ENCODE data around the gene SPTBN1.

The SPTBN1 gene

DNA sequence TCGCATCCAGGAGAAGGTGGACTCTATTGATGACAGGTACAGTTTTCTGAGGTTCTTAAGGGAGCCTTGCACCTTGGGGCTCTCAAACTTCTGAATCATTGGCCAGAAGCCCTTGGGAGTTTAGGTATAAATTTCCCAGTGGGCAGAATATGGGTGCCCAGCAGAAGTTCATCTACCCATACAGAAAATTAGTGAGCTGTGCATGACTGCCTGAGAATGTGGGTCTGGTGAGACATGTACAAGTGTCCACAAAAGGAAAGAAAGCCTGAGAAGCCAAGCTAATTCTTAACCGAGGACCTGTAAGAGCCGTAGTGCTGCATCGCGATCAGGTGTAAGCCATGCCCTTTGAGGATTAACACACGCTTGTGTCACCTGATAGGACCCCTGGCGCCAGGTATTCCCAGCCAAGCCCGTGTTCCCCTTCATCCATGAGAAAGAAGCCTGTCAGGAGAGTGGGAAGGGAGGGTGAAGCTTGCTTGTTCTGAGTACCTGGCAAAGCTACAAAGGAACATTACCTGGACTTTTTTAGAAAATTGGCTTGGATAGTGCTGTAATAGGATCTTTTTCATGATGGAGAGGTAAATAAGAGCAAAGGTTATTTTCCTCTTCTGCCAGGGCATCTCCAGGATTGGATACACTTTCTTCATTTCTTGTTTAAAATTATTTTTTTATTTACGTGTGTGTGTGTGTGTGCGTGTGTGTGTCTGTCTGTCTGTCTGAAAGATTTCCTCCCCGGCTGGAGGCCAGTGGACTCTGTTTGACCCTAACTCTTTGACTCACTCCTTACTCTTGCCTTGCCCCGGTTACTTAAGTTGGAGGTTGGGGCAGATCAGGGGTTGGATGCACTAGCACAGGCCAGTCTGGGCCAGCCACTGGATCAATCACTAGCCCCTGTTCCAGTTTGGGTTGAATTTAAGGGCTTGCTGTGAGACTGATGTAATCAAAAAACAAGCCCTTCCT, 176.9 kb downstream of the SPTBN1 start:
- no peak for DNase-seq (ENCODE audit: low spot score)

- DNase-seq (ENCODE audit: low spot score): no peak
Measured at GRCh38 chr2:54634021-54634420, 177.9 kb downstream of the SPTBN1 start.

DNA sequence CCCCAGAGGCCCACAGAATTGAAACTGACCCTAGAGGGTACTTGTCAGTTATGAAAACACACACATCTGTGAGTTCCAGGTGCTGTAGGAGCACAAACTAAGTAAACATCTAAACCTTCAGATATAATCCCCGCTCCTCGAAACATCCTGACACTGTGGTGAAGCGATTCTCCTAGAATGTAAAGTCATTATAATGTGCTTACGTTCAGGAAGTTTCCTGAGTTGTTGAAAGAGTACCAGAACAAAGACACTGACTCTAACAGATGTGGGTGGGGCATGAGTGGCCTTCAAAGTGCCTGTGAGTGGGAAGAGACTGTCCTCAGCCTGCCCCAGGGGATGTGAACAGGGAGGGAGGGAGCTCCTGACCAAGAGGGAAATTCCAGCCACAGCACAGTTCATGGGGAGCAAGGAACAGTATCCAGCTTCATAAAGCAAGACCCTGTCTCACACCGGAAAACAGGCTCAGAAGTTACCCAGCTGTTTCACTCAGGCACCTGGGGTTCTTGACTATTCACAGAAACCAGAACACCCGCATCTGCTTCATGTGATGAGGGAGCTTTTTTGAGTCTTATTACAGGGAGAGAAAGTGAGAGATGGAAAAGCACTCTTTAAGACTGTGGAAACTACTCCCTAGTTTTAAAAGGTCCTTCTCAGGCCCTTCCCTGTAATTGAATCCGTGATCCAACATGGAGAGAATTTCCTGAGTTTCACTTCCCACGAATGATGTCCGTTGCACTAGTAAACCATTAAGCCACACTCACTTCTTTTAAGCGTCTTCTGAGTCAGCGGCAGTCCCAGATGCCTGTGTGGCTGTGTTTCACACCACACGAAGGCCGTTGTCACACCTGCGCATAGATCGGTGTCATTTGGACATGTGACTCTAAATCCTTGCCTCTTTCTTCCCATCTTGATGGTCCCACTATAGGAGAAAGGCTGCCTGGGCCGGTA, 178.7 kb downstream of the SPTBN1 start:
- peak; percentile 66 for DNase-seq (ENCODE audit: low spot score)

DNA sequence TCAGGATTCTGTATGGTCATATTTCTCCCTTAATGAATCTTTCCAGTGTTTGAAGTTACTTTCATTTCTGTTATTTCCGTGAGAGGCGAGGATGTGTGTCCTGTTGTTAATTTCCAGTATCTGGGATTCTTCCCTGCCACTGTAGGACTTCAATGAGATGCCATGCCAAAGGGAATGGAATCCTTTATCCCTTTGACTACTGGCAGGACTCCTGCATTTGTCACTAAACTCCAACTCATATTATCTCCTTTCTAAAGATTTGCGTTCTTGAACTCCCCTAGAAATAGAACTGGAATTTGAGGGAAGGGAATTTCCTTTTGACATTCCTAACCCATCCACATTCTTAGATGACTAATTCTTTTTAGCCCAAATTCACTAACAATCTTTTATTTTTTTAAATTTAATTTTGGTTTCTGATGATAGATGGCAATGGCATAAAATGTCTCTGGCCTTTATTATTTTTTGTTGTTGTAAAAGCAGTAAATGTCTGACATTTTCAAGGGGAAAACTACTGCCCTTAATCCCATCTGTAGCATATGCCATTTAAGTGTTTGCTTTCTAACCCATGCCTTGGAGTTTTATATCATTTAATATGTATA, 179.5 kb downstream of the SPTBN1 start:
- DNase-seq (ENCODE audit: low spot score): peak; percentile 50

- no peak for DNase-seq (ENCODE audit: low spot score)
Measured at GRCh38 chr2:54636415-54637139, 180.4 kb downstream of the SPTBN1 start.

GRCh38 chr2:54638103-54638502, 182.0 kb downstream of the SPTBN1 start:
- DNase-seq (ENCODE audit: low spot score): no peak

- DNase-seq (ENCODE audit: low spot score): no peak
Measured at GRCh38 chr2:54638774-54639187, 182.7 kb downstream of the SPTBN1 start.

- DNase-seq (ENCODE audit: low spot score): peak; percentile 26
Measured at GRCh38 chr2:54639609-54640008, 183.5 kb downstream of the SPTBN1 start.

DNA sequence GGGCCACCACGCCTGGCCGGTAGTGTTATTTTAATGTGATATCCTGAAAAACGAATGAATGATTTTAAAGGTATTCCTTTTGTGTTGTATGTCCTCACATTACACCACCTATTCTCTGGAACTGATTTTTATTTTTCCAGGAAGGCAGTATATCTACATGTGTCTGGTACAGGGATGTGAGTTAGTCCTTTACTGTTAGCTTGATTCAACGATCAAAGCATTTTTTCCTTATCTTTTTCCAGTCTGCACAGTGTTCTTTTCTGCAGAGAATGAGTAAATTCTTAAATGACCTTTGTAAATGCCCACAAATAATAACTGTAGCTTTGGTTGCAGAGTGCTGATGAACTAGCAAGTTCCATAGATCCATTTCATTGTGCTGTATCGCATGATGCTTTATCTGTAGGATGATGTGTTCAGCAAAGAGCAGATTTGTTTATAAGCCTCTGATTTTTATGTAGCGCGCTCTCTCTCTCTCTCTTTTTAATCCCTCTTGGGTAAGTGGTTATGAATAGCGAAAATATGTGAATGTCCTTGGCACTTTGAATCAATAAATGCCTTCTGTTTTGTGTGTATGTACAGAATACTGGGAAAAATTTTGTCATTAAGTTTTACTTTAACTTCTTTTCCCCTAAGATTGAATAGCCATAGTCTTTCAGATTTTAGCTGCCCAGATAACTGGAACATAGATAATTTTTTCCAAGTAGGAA, 184.9 kb downstream of the SPTBN1 start:
- no peak for DNase-seq (ENCODE audit: low spot score)

GRCh38 chr2:54641988-54642387, 185.9 kb downstream of the SPTBN1 start:
- DNase-seq (ENCODE audit: low spot score): no peak

DNA sequence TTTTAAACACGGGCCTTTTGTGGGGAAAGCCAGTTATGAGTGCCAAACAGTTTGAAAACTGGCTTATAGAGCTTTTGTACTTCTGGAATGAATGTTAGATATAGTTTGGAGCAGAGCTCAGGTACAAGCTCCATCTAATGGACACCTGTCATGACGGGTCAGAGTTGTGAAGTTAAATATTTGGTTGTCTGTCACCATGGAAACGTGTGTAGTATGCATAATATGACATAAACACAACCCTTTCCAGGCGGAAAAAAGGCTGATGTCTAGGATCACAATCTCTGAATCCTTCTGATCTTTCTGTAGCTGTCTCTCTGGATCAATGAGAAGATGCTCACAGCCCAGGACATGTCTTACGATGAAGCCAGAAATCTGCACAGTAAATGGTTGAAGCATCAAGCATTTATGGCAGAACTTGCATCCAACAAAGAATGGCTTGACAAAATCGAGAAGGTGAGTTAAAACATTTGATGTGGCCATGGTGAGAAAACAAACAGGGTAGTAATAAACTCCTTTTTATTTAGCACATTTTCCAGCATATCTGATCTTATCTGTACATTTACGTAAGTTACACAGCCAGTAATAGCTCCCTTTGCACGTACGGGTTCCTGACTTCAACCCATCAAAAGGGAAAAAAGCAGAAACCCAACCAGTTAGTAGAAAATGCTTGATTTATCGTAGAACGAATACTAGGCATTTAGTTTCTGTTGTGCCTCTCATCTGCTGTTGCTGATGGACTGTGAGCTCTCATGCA, 186.7 kb downstream of the SPTBN1 start:
- no peak for DNase-seq (ENCODE audit: low spot score)

- no peak for DNase-seq (ENCODE audit: low spot score)
Measured at GRCh38 chr2:54644236-54644635, 188.1 kb downstream of the SPTBN1 start.

- no peak for DNase-seq (ENCODE audit: low spot score)
Measured at GRCh38 chr2:54646170-54646927, 190.2 kb downstream of the SPTBN1 start.

- no peak for DNase-seq (ENCODE audit: low spot score)
Measured at GRCh38 chr2:54648256-54648655, 192.1 kb downstream of the SPTBN1 start.

DNA sequence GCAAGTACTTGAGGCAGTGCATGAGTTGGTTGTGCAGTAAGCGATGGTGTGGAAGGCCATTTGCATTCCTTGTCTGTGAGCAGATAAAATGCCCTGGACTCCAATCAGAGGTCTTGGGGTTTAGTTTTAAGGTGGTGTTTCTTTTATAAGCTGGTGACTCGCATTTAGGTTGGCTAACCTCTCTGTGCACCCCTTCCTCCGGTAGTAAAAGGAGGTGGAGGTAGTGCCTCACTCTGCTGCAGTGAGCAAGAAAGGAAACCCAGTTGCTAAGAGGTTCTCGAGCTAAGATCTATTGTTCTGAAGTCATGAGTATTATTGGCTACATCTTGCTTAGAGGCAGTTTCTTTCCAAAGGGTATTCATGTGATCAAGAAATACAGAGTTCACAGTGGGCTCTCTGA, 193.1 kb downstream of the SPTBN1 start:
- no peak for DNase-seq (ENCODE audit: low spot score)

DNA sequence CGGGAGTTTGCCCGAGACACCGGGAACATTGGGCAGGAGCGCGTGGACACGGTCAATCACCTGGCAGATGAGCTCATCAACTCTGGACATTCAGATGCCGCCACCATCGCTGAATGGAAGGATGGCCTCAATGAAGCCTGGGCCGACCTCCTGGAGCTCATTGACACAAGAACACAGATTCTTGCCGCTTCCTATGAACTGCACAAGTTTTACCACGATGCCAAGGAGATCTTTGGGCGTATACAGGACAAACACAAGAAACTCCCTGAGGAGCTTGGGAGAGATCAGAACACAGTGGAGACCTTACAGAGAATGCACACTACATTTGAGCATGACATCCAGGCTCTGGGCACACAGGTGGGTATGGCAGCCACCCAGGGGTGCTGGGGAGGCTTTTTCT, 193.5 kb downstream of the SPTBN1 start:
- no peak for DNase-seq (ENCODE audit: low spot score)

GRCh38 chr2:54650612-54651011, 194.5 kb downstream of the SPTBN1 start:
- DNase-seq (ENCODE audit: low spot score): no peak

- no peak for DNase-seq (ENCODE audit: low spot score)
Measured at GRCh38 chr2:54651291-54651690, 195.2 kb downstream of the SPTBN1 start.

- DNase-seq (ENCODE audit: low spot score): no peak
Measured at GRCh38 chr2:54652540-54652939, 196.4 kb downstream of the SPTBN1 start.

Measured in AG08395 (cell line).